Endodermal cell (in vitro differentiated cells): ENCODE measurements around the gene FBXO2. TPM values are rescaled to one million over a fixed set of nuclear protein-coding genes. Genes with fewer than 3 reads are reported as not detected.
A peak's percentile ranks its signal among the peaks of the same experiment; 100 is the strongest.

Experiments used
- DNase-seq: peaks from one replicate; pipeline ENCODE4 v3.0.0-alpha.2; 2017
- H3K27ac ChIP-seq: 2 replicates; pipeline ENCODE4 v1.5.1; 2013; ENCODE audit warnings: mild to moderate bottlenecking, low read depth, low read length, moderate library complexity
- H3K27me3 ChIP-seq: 2 replicates; pipeline ENCODE4 v1.6.1; 2013; ENCODE audit warnings: mild to moderate bottlenecking, low read length, moderate library complexity; ENCODE audit not compliant: insufficient read depth, control insufficient read depth, poor library complexity, severe bottlenecking
- H3K36me3 ChIP-seq: 2 replicates; pipeline ENCODE4 v1.7.0; 2013; ENCODE audit warnings: mild to moderate bottlenecking, low read length, moderate library complexity; ENCODE audit not compliant: control insufficient read depth, insufficient read depth
- H3K4me1 ChIP-seq: one replicate; pipeline ENCODE4 v1.7.0; 2013; ENCODE audit warnings: low read length; ENCODE audit not compliant: control insufficient read depth, insufficient read depth
- H3K4me3 ChIP-seq: 2 replicates; pipeline ENCODE4 v1.5.1; 2013; ENCODE audit warnings: mild to moderate bottlenecking, low read length, moderate library complexity
- H3K9ac ChIP-seq: 2 replicates; pipeline ENCODE4 v1.6.1; 2013; ENCODE audit warnings: mild to moderate bottlenecking, low read length, moderate library complexity; ENCODE audit not compliant: poor library complexity, severe bottlenecking; ENCODE audit errors: extremely low read depth
- H3K9me3 ChIP-seq: 2 replicates; pipeline ENCODE4 v1.6.1; 2013; ENCODE audit warnings: mild to moderate bottlenecking, low read length, moderate library complexity; ENCODE audit not compliant: control insufficient read depth
- H3K27ac Mint-ChIP-seq: 2 replicates; pipeline ENCODE4 v1.8.0; 2020; ENCODE audit warnings: mixed read lengths
- H3K27me3 Mint-ChIP-seq: 2 replicates; pipeline ENCODE4 v1.8.0; 2021; ENCODE audit warnings: mild to moderate bottlenecking, mixed read lengths; ENCODE audit not compliant: insufficient read depth
- H3K36me3 Mint-ChIP-seq: 2 replicates; pipeline ENCODE4 v1.8.0; 2020; ENCODE audit warnings: low read depth, mixed read lengths
- H3K4me1 Mint-ChIP-seq: 2 replicates; pipeline ENCODE4 v1.8.0; 2020; ENCODE audit warnings: mixed read lengths
- H3K4me3 Mint-ChIP-seq: 2 replicates; pipeline ENCODE4 v1.8.0; 2020; ENCODE audit warnings: mild to moderate bottlenecking, moderate library complexity, mixed read lengths
- H3K9me3 Mint-ChIP-seq: 2 replicates; pipeline ENCODE4 v1.8.0; 2020; ENCODE audit warnings: mild to moderate bottlenecking, mixed read lengths
- CTCF ChIP-seq: fragments of 200-600 bp; sonication (generic); conservative IDR thresholded peaks from 2 replicates; pipeline ENCODE4 v1.5.0; 2021; ENCODE audit warnings: antibody characterized with exemption, mild to moderate bottlenecking
- WGBS, 2 experiments: methylation state at CpG; one replicate each; pipeline versions ENCODE4 v1.1.5 to v1.1.7; 2013; ENCODE audit warnings: missing lambda C conversion rate in 2 of 2, mixed read lengths in 1 of 2; ENCODE audit not compliant: insufficient coverage in 1 of 2, insufficient read length in 1 of 2; 5-methylcytosine and 5-hydroxymethylcytosine counted together
- total RNA-seq, 2 donors: library from RNA; stranded (reverse); fragmentation: NEBNext Ultra II Directional in 1 of 2; extraction: Animal tissue kit (Norgen Biotek cat#: 25700) in 1 of 2; gene quantifications; 2 replicates in 1 of 2; 3 replicates in 1 of 2; pipeline ENCODE4 v1.2.1, GENCODE V29; 2021

Gene FBXO2
- total RNA-seq, 2 donors from 2014 or later = 14.1 to 32.0 TPM

- Histone ChIP-seq H3K4me1 (peaks cover 7% of the 10 kb centered on the region), H3K9ac (no peak overlapping the region), H3K9me3 (no peaks in the 10 kb centered on the region), H3K27me3 (peaks cover 65% of the 10 kb centered on the region), H3K4me3 (no peak overlapping the region), H3K36me3 (no peaks in the 10 kb centered on the region), H3K27ac (no peak overlapping the region)
- Mint-ChIP-seq H3K27me3 (peaks cover 52% of the 10 kb centered on the region), H3K27ac (no peak overlapping the region), H3K9me3 (no peaks in the 10 kb centered on the region), H3K36me3 (peaks cover 3% of the 10 kb centered on the region), H3K4me1 (peaks cover 2% of the 10 kb centered on the region), H3K4me3 (peak overlapping the region; percentile 28)
- DNase-seq = no peak
- WGBS, 2 experiments = 88 to 100% methylated on average over 3 to 4 of the region's 4 CpGs
- TF ChIP-seq CTCF = no peak
These were observed 3.2 kb downstream of the FBXO2 start for GRCh38 chr1:11651017-11651416.

GRCh38 chr1:11650331-11650991 is 3.8 kb downstream of the FBXO2 start:
- Histone ChIP-seq H3K27ac (no peak overlapping the region), H3K9me3 (no peaks in the 10 kb centered on the region), H3K4me1 (peaks cover 1% of the 10 kb centered on the region), H3K9ac (no peak overlapping the region), H3K27me3 (peaks cover 61% of the 10 kb centered on the region), H3K36me3 (no peaks in the 10 kb centered on the region), H3K4me3 (no peak overlapping the region)
- no peak overlapping the region for H3K27ac Mint-ChIP-seq
- peaks cover 48% of the 10 kb centered on the region for H3K27me3 Mint-ChIP-seq
- TF ChIP-seq CTCF = peak; percentile 68
- WGBS, 2 experiments = 15 to 16% methylated on average over 6 to 47 of the region's 47 CpGs
- peak; percentile 90 for DNase-seq
- peak overlapping the region; percentile 28 for H3K4me3 Mint-ChIP-seq
- peaks cover 2% of the 10 kb centered on the region for H3K4me1 Mint-ChIP-seq
- no peaks in the 10 kb centered on the region for H3K9me3 Mint-ChIP-seq
- no peaks in the 10 kb centered on the region for H3K36me3 Mint-ChIP-seq

- H3K4me3 ChIP-seq = no peak overlapping the region
- H3K4me1 Mint-ChIP-seq = peaks cover 2% of the 10 kb centered on the region
- no peak for DNase-seq
These were observed 4.5 kb downstream of the FBXO2 start for GRCh38 chr1:11649624-11650330.

More at GRCh38 chr1:11649624-11650330, 4.5 kb downstream of the FBXO2 start:
- Histone ChIP-seq H3K27me3 (peaks cover 61% of the 10 kb centered on the region), H3K9ac (no peak overlapping the region), H3K9me3 (no peaks in the 10 kb centered on the region), H3K4me1 (no peaks in the 10 kb centered on the region), H3K36me3 (no peaks in the 10 kb centered on the region), H3K27ac (no peak overlapping the region)
- Mint-ChIP-seq H3K27me3 (peaks cover 46% of the 10 kb centered on the region), H3K36me3 (no peaks in the 10 kb centered on the region), H3K4me3 (no peak overlapping the region), H3K27ac (no peak overlapping the region), H3K9me3 (no peaks in the 10 kb centered on the region)
- no peak for TF ChIP-seq CTCF
- 44 to 57% methylated on average over 10 to 21 of the region's 21 CpGs for WGBS, 2 experiments
